OCI-LY7 (cell line): Measurements from ENCODE around the gene CAMK1G.

Experiments
- CTCF ChIP-seq: fragments of 200-600 bp; sonication (generic); conservative IDR thresholded peaks from 2 replicates; pipeline ENCODE4 v1.5.1; 2014; ENCODE audit warnings: mild to moderate bottlenecking, antibody characterized with exemption, low read length, moderate library complexity, mixed read lengths
- EZH2phosphoT487 ChIP-seq: fragments of 200-600 bp; sonication (generic); IDR thresholded peaks from 2 replicates; pipeline ENCODE4 v1.6.1; 2018; ENCODE audit warnings: low read depth, borderline replicate concordance, mild to moderate bottlenecking, mixed run types, antibody characterized with exemption, low read length, moderate library complexity, mixed read lengths

GRCh38 chr1:209661071-209661470 is 77.6 kb downstream of the CAMK1G start:
- TF ChIP-seq CTCF (no peak), EZH2phosphoT487 (no peak)
